ENCODE results near the gene NOTCH1. TPM values are rescaled to one million over a fixed set of nuclear protein-coding genes. Genes with fewer than 3 reads are reported as not detected.

Gene NOTCH1
- total RNA-seq, 1 experiment from 2014 or later, result 3.2 TPM

DNA sequence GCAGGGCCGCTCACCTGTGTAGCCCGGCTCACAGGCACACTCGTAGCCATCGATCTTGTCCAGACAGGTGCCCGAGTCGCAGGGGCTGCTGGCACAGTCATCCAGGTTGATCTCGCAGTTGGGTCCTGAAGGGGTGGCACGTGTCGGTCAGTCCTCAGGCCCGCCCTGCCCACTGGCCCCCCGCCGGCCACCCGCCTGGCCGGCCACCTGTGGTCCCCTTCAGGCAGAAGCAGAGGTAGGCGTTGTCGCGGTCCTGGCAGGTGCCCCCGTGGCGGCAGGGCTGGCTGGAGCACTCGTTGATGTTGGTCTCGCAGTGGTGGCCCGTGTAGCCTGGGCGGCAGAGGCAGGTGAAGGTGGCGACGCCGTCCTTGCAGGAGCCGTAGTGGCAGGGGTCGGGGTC is 30.6 kb downstream of the NOTCH1 start:
- no peak for DNase-seq (ENCODE audit: low read depth, low spot score)
- in situ Hi-C loops (cut with HindIII; ENCODE audit: low pct_unique_long_range_greater_than_20kb, low sequenced_read_pairs), result no loop called here

DNA sequence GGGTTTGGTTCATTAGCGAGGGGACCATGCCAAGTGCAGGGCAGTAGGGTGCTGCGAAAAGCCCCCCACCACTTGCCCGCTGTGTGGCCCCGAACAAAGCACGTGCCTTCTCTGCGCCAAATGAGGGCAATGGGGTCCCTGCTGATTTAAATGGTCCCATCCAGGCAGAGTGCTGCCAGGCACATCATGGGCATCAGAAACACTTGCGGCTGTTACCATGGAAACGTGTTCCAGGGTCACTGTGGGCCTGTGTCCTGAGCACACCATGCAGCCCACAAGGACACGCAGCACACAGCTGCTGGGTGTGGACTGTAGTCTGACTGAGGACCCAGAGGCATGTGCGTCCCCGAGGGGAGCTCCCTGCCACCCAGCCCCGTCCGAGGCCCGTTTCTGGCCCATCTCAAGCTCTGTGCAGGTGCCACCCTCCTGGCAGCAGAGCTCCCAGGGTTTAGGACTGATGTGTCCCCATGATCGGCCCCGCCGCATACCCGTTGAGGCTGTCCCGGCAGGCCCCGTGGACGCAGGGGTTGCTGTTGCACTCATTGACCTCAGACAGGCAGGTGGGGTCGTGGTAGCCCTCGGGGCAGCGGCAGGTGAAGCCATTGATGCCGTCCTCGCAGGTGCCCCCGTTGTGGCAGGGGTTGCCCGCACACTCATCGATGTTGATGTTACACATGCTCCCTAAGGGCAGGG is 31.7 kb downstream of the NOTCH1 start:
- in situ Hi-C loops (cut with HindIII; ENCODE audit: low pct_unique_long_range_greater_than_20kb, low sequenced_read_pairs), result no loop called here

DNA sequence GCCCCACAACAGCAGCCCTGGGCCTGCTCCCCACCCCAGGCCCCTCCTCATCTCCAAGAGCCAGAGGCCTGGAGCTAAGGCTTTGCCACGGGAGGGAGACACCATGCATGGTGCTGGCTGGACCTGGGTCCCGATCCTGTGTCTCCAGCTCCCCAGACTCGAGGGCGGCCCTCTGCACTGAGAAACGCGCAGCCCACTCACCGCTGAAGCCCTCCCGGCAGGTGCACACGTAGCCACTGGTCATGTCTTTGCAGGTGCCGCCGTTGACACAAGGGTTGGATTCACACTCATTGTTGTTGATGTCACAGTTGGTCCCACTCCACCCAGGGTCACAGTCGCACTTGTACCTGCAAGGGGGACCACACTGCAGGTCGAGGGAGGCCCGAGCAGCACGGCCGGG is 32.7 kb downstream of the NOTCH1 start:
- no peak for DNase-seq (ENCODE audit: low read depth, low spot score)
- in situ Hi-C loops (cut with HindIII; ENCODE audit: low pct_unique_long_range_greater_than_20kb, low sequenced_read_pairs), result no loop called here

More for the DNA sequence above, 31.7 kb downstream of the NOTCH1 start:
- DNase-seq (ENCODE audit: low read depth, low spot score), result no peak

DNA sequence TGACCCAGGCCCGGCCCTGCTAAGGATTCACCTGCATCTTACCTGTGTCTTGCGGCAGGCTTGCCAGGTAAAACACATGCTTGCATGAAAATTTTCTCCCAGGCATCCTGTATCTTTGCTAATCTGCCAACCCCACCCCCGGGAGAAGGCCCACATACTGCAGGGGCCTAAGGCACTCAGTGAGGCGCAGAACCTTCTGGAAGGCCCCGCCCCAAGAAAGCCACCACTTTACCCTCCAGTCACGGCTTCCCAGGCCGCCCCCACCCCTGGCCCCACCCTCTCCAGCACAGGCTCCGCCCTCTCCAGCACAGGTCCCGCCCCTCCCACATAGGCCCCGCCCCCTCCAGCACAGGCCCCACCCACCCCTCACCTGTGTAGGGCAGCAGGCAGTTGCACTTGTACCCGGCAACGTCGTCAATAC is 33.2 kb downstream of the NOTCH1 start:
- DNase-seq (ENCODE audit: low read depth, low spot score), result no peak
- in situ Hi-C loops (cut with HindIII; ENCODE audit: low pct_unique_long_range_greater_than_20kb, low sequenced_read_pairs), result no loop called here

DNA sequence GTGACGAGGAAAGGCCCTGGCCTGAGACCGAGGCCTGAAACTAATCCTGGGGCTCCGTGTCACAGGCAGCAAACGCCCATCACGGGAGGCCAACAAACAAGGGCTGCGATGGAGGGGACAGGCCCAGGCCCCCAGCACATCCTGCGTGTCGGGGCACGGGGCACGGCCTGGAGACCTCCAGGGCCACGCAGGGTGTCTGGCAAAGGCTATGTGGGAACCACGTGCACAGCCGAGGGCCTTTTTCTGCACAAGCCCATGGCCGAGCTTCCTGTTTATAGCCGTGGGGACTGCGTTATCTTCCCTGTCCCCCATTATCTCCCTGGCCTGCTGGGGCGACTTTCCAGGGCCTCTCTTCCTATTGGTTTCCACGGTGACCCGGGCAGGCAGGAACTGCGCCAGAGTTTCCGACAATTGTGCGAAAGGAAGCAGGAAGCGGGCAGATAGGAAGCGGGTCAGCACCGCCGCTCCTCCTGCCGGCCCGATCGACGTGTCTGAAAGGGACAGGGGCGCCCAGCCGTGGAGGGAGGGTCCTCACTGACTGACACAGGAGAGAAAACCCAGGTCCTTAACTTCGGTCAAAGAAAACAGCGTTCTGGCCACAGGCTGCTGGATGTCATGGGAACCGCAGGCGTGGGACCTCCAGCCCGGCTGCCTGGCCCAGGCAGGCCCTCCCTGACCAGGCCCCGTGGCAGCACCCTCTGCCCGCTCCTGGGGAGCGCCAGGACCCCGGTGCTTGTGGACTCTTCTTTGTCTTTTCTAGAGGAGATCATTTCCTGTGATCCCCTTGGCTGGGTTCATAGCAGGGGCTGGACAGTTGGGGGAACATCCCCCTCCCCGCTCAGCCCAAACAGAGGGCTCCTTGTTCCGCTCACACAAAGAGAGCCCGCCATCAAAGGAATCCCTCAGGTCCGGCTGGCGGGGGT is 33.9 kb downstream of the NOTCH1 start:
- in situ Hi-C loops (cut with HindIII; ENCODE audit: low pct_unique_long_range_greater_than_20kb, low sequenced_read_pairs), result no loop called here
- DNase-seq (ENCODE audit: low read depth, low spot score), result no peak

DNA sequence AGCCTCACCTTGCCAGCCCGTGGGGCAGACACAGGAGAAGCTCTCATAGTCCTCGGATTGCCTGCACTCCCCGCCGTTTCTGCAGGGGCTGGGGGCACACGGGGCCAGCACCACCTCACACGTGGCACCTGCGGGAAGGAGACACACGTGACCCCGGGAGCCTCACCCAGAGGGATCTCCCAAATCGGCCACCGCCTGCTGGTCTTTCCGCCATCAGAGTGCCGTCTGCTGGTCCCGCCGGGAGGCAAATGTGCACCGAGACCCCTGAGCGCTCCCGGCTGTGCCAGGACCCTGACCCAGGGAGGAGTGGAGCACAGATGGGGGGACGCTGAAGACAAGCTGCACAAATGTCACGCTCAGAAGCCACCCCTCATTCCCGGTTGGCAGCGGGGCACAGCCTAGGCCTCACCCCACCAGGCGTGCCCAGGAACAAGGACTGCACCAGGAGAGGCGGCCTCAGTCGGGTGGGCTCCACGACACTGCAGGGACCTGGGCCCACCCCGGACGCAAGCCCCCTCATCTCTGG is 34.6 kb downstream of the NOTCH1 start:
- in situ Hi-C loops (cut with HindIII; ENCODE audit: low pct_unique_long_range_greater_than_20kb, low sequenced_read_pairs), result no loop called here
- no peak for DNase-seq (ENCODE audit: low read depth, low spot score)

DNA sequence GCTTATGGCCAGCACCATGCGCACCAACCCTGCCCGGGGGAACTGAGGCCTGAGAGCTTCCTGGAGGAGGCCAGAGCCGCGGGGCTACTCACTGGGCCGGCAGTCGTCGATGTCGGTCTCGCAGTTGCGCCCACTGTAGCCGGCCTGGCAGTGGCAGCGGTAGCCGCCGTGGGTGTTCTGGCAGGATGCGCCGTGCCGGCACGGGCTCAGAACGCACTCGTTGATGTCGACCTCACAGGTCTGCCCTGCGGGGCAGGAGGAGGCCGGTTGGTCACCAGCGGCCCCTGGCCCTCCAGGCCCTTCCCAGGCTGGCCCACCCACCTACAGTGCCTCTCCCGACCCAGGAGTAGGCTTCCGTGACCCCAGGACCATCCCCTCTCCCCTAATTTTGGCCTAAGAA is 35.3 kb downstream of the NOTCH1 start:
- DNase-seq (ENCODE audit: low read depth, low spot score), result no peak
- in situ Hi-C loops (cut with HindIII; ENCODE audit: low pct_unique_long_range_greater_than_20kb, low sequenced_read_pairs), result no loop called here

DNA sequence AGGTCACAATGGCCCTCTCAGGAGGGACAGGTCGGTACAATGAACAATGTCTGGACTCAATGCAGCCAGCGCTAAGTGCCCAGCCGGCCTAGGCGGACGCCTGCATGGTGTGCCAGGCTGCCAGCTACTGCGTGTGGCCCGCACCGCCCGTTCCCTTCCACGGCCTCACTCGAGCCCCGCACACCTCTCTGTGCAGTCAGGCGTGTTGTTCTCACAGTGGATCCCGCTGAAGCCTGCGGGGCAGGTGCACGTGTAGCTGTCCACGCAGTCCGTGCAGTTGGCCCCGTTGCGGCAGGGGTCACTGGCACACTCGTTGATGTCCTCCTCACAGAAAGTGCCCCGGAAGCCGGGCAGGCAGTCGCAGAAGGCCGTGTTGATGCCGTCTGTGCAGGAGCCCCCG is 36.3 kb downstream of the NOTCH1 start:
- DNase-seq (ENCODE audit: low read depth, low spot score), result no peak
- in situ Hi-C loops (cut with HindIII; ENCODE audit: low pct_unique_long_range_greater_than_20kb, low sequenced_read_pairs), result no loop called here

DNA sequence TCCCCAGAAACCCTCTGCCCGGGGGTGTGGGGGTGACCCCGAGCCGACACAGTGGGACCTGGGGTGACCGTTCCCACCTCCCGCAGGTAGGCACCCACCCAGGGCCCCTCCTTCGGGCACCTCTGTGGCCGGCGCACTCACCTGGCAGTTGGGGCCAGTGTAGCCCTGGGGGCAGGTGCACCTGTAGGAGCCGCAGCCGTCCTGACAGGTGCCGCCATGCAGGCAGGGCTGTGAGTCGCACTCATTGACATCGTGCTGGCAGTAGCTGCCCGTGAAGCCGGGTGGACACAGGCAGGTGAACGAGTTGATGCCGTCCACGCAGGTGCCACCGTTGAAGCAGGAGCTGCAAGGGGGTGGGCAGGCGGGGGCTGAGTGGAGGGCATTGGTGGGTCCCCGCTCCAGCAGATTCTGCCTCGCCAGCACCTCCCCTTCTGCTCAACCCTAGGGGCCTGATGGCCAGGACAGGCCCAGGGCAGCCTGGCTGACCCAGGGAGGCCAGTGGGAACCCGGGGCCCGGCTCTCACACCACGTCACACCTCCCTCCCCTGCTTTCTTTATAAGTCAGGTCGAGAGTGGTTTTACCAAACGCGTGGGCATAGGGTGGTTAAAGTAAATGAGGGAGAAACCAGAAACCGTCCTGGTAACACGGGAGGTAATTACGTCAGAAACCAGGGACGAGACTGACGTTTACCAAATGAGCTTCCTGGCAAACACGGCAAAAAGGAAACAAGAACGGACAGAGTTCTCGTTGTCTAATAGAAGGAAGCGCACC is 36.9 kb downstream of the NOTCH1 start:
- in situ Hi-C loops (cut with HindIII; ENCODE audit: low pct_unique_long_range_greater_than_20kb, low sequenced_read_pairs), result no loop called here
- DNase-seq (ENCODE audit: low read depth, low spot score), result no peak

DNA sequence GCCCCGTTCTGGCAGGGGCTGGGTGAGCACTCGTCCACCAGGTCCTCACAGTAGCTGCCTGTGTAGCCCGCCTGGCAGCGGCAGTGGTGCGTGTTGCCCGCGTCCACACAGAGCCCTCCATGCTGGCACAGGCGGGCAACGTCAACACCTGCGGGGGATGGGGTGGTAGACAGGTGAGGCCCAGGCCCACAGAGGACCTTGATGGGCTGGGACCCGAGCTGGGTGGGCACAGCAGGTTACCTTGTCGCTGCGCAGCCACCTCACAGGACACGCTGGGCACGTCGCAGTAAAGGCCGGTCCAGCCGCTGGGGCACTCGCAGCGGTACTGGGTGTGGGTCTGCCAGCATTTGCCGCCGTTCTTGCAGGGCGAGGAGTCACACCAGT is 37.9 kb downstream of the NOTCH1 start:
- no peak for DNase-seq (ENCODE audit: low read depth, low spot score)
- in situ Hi-C loops (cut with HindIII; ENCODE audit: low pct_unique_long_range_greater_than_20kb, low sequenced_read_pairs), result no loop called here

DNA sequence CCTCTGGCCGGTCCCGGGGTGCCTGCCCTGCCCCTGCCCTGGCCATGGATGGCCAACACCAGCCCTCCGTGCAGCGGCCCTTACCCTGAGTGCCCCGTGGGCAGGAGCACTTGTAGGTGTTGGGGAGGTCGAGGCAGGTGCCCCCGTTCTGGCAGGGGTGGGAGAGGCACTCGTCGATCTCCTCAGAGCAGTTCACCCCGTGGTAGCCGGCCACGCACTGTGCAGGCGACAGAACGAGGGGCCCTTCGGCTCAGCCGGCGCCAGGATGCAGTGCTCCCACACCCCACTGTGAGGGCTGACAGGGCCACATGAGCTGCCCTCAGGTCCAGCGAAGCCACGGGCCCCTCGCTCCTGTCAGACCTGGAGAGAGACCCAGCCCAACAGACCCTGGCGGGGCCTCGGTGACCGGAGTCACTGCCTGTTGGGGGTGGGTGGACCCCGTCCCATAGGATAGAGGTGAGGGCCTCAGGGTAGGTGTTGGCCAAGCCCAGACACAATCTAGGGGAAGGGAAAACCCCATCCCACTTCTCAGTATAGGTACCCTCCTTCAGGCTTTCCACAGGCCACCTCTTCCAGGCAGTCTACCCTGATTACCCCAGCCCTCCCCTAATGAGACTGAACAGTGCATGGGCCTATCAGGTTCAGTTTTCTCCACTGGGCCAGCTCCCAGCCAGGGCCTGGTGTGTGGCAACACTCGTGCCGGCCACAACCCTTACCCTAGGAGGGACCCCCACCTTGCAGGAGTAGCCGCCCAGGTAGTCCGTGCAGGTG is 38.4 kb downstream of the NOTCH1 start:
- DNase-seq (ENCODE audit: low read depth, low spot score), result no peak
- in situ Hi-C loops (cut with HindIII; ENCODE audit: low pct_unique_long_range_greater_than_20kb, low sequenced_read_pairs), result no loop called here

DNA sequence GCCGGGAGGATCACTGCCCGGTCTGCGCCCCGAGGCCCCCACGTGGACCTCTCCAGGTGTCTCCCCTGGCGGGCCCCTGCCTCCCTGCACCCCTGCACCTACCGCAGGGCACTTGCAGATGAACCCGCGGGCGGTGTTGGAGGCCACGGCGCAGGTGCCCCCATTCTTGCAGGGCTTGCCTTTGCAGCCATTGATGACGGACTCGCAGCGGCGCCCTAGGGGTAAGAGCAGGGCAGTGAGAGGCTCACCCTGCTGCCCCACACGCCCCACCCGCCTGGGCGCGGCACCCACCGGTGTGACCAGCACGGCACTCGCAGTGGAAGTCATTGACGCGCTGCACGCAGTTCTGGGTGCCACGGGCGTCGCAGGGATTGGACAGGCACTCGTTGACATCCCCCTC is 39.4 kb downstream of the NOTCH1 start:
- no peak for DNase-seq (ENCODE audit: low read depth, low spot score)
- in situ Hi-C loops (cut with HindIII; ENCODE audit: low pct_unique_long_range_greater_than_20kb, low sequenced_read_pairs), result no loop called here

DNA sequence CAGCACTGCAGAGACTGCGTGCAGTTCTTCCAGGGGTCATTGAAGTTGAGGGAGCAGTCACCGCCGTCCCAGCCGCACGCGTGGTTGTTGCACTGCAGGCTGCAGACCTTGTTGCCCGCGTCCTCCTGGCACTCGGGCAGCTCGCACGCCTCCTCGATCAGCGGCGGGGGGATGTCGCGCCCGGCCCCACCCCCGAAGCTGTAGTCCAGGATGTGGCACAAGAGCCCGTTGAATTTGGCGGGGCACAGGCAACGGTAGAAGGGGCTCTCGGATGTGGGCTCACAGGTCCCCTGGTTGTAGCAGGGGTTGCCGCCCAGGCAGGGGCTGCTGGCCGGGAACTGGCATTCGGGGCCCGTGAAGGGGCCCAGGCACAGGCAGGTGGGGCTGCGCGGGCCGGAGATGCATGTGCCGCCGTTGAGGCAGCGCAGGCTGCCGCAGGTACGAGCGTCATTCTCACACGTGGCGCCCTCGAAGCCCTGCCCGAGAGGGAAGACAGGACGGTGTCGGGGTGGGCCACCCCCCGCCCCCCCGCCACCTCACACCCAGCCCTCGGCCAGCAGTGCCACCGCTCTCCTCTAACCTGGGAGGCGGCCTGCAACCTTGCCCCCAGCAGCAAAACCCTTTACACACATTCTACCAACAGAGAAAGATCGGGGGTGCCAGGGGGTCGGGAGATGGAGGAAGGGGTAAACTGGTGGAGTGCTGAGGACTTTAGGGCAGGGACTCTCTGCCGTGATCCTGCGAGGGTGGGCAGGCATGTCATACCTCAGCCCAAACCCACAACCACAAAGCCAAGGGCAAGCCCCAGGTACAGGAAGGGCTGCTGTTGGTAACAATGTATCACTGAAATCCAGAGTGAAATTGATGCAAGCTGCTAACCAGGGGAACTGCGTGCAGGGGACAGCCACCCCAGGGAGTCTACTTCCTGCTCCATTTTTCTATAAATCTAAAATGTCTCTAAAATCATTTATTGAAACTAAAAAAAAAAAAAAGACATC is 40.1 kb downstream of the NOTCH1 start:
- in situ Hi-C loops (cut with HindIII; ENCODE audit: low pct_unique_long_range_greater_than_20kb, low sequenced_read_pairs), result no loop called here
- DNase-seq (ENCODE audit: low read depth, low spot score), result no peak

DNA sequence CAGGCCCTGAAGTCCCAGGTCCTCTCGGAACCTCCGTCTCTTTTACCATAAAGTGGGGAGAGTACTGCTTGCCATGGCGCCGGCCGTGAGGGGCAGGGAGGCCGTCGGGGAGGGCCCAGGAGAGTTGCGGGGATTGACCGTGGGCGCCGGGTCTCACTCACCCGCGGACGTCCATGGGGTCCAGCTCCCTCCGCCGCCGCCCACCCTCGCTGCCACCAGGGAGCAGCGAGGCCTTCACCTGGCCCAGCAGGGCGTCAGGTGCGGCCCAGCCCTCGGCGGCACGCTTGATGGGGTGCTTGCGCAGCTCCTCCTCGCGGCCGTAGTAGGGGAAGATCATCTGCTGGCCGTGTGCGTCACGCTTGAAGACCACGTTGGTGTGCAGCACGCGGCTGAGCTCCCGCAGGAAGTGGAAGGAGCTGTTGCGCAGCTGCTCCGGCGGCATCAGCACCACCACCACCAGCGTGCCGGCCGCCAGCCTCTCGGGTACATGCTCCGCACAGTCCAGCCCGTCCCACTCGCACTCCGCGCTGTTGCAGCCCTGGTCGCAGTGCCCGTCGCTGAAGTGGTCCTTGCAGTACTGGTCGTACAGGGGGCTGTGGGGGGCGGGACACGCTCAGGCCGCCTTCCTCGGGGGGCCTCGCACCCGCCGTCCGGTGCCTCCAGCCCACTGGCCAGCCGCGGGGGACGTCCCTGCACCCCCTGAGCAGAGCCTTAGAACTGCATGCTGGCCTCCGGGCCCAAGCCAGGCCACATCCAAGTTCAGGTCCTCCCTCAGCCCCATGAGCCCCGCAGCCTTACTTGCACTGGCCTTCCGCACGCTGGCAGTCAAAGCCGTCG is 41.1 kb downstream of the NOTCH1 start:
- in situ Hi-C loops (cut with HindIII; ENCODE audit: low pct_unique_long_range_greater_than_20kb, low sequenced_read_pairs), result no loop called here
- no peak for DNase-seq (ENCODE audit: low read depth, low spot score)

DNA sequence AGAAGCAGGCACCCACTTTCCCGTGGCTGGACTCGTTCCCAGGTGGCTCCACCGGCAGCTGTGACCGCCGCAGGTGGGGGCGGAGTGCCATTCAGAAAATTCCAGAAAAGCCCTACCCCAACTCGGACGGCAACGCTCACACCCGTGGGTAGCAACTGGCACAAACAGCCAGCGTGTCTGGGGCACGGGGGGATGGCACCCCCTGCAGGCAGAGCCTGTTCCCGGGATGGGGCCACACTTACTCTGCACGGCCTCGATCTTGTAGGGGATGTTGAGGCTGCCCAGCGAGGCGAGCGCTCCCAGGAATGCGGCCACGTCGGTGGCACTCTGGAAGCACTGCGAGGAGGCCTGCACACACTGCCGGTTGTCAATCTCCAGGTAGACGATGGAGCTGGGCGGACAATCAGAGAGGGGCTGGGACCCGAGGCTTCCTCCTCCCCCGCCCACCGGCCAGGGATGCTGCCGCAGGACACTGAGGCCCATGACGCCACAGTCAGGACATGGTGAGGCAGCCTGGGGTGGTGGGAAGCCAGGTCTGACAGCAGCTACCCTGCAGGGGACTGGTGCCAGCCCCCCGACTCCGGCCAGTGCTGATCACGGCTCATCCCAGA is 42.8 kb downstream of the NOTCH1 start:
- in situ Hi-C loops (cut with HindIII; ENCODE audit: low pct_unique_long_range_greater_than_20kb, low sequenced_read_pairs), result no loop called here
- no peak for DNase-seq (ENCODE audit: low read depth, low spot score)
